ENCODE data around the gene CCDC88B.

GRCh38 chr11:64295760-64296159, 44.2 kb upstream of the CCDC88B start:
- no peak for TF ChIP-seq EZH2phosphoT487 (IDR thresholded peaks at IDR 0.05; ENCODE audit: borderline replicate concordance)
- TF ChIP-seq CTCF (IDR thresholded peaks at IDR 0.05 in 2 of 3, conservative IDR thresholded peaks at IDR 0.05 in 1 of 3; ENCODE audit: borderline replicate concordance in 1 of 3, insufficient read depth in 1 of 3, low read depth in 2 of 3, low read length in 2 of 3), result no peak
- TF ChIP-seq REST (IDR thresholded peaks at IDR 0.05; ENCODE audit: low read depth), result no peak
- no peak for TF ChIP-seq SIN3A (IDR thresholded peaks at IDR 0.05; ENCODE audit: low read depth)
- no peak for TF ChIP-seq POLR2A (IDR thresholded peaks at IDR 0.05; ENCODE audit: borderline replicate concordance, extremely low read depth, insufficient read depth, insufficient read length)
- TF ChIP-seq MAX (IDR thresholded peaks at IDR 0.05), result no peak

All from HCT116 (cell line).